ENCODE measurements around the gene CPA1. TPM values are rescaled to one million over a fixed set of nuclear protein-coding genes. Genes with fewer than 3 reads are reported as not detected.

CPA1 gene
- polyA plus RNA-seq, 1 experiment: 0.10 TPM

DNA sequence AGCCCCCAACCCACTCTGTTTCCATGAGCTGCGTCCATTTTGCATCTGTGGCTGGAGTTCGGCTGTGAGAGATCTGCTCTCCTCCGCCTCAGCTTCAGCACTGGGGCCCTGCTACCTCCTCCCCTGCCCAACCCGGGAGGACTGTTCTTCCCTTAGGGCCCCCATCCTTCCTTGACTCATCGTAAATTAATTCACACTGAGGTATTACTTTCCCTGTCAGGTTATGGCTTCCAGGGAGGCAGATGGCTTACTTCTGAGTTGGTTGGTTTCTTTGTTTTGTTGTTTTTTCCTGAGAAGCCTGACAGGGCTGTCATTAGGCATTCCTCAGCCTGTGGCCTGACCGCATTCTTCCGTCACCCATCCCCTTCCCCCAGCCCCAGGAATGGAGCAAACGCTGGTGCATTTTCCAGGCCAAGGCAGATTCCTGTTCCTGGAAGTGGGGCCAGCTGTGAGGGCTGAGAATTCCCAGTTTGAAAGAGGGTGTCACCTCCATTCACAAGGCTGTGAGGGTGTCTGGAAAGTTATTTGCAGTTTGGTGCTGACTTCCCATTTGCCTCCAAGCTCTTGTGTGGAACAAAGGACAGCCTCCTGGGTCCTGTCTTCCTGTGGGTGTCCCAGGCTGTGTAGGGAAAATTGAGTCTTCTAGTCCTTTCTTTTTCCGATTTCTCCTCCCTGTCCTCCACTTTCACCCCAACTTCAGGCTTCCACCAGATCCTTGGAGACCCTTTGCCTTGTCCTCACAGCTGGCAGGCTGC, 24.0 kb upstream of the CPA1 start:
- peak; percentile 96 for DNase-seq (ENCODE audit: low read depth)
- ChIA-PET CTCF (interaction anchor here (0.9 to 1.9 kb wide), 3 partner anchors 46 to 135 kb away, joined by 3 to 10 read pairs (median 3); partner anchors contain the start of gene MEST), POLR2A (interaction anchor here (1.5 kb wide), 1 partner anchor 44 kb away, joined by 3 read pairs; no protein-coding TSS in a partner anchor)
- TF ChIP-seq, protein P1, sequence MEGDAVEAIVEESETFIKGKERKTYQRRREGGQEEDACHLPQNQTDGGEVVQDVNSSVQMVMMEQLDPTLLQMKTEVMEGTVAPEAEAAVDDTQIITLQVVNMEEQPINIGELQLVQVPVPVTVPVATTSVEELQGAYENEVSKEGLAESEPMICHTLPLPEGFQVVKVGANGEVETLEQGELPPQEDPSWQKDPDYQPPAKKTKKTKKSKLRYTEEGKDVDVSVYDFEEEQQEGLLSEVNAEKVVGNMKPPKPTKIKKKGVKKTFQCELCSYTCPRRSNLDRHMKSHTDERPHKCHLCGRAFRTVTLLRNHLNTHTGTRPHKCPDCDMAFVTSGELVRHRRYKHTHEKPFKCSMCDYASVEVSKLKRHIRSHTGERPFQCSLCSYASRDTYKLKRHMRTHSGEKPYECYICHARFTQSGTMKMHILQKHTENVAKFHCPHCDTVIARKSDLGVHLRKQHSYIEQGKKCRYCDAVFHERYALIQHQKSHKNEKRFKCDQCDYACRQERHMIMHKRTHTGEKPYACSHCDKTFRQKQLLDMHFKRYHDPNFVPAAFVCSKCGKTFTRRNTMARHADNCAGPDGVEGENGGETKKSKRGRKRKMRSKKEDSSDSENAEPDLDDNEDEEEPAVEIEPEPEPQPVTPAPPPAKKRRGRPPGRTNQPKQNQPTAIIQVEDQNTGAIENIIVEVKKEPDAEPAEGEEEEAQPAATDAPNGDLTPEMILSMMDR (IDR thresholded peaks at IDR 0.05; ENCODE audit: insufficient read depth, low read depth, low read length): no peak
- no peaks in the 10 kb centered on the region for H3K36me3 ChIP-seq (ENCODE audit: control insufficient read depth, insufficient read depth, low read length)
- no peak overlapping the region for H3K4me3 ChIP-seq (ENCODE audit: low read depth, low read length)
- no peaks in the 10 kb centered on the region for H3K27me3 ChIP-seq (ENCODE audit: control insufficient read depth, insufficient read depth, low read length)

DNA sequence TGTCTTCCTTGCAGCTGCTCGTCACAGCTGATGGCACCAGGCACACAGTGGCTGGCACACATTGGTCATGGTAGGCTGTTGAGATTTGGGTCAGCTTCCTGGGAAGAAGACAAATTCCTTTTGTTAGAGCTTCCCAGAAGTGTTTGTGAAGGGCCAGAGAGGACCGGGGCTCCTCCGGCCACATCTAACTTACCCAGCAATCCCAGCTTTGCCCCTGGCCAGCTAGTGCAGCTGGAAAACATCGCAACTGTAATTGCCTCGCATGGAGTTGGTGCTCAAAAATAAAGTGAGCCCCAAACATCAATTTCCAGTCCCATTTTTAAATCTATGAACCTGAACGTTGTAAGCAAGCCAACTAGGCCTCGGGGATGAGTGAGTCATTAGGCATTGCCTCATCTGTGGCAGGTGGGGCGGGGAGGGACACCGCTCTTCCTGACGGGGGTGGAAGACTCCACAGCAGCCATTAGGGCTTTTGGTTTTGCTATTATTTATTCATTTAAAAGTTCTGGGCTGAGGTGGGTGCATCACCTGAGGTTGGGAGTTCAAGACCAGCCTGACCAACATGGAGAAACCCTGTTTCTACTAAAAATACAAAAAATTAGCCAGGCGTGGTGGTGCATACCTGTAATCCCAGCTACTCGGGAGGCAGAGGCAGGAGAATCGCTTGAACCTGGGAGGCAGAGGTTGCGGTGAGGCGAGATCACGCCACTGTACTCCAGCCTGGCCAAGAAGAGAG, 23.2 kb upstream of the CPA1 start:
- Histone ChIP-seq H3K36me3 (ENCODE audit: control insufficient read depth, insufficient read depth, low read length) (no peaks in the 10 kb centered on the region), H3K4me3 (ENCODE audit: low read depth, low read length) (no peak overlapping the region), H3K27me3 (ENCODE audit: control insufficient read depth, insufficient read depth, low read length) (no peaks in the 10 kb centered on the region)
- TF ChIP-seq, protein P1 (IDR thresholded peaks at IDR 0.05; ENCODE audit: insufficient read depth, low read depth, low read length): no peak
- POLR2A ChIA-PET: interaction anchor here (1.5 kb wide), 1 partner anchor 43 kb away, joined by 3 read pairs; no protein-coding TSS in a partner anchor
- CTCF ChIA-PET: interaction anchor here (0.6 to 1.9 kb wide), 5 partner anchors 11 to 135 kb away, joined by 3 to 10 read pairs (median 4); partner anchors contain the start of gene MEST
- no peak for DNase-seq (ENCODE audit: low read depth)

DNA sequence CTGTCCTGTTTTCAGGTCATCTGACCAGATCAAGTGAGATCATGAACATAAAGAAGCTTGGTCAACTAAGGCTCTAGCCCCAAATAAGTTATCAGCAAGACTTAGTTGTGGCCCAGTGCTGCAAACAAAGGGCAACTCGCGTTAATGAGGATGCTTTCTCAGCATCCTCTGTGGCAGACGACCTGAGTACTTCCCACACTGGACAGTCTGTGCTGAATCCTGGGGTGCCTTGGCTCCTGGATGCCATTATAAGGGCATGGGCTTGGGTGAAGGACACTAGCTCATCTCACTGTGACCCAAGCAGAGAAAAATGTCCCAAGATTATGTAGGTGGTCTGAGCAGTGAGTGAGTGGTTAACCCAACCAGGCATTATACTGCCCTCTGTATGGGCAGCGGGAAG, 21.8 kb upstream of the CPA1 start:
- no peak for DNase-seq (ENCODE audit: low read depth)
- TF ChIP-seq, protein P1 (IDR thresholded peaks at IDR 0.05; ENCODE audit: insufficient read depth, low read depth, low read length): no peak
- ChIA-PET CTCF (no interaction called here), POLR2A (no interaction called here)
- Histone ChIP-seq H3K36me3 (ENCODE audit: control insufficient read depth, insufficient read depth, low read length) (no peaks in the 10 kb centered on the region), H3K27me3 (ENCODE audit: control insufficient read depth, insufficient read depth, low read length) (no peaks in the 10 kb centered on the region), H3K4me3 (ENCODE audit: low read depth, low read length) (no peak overlapping the region)

DNA sequence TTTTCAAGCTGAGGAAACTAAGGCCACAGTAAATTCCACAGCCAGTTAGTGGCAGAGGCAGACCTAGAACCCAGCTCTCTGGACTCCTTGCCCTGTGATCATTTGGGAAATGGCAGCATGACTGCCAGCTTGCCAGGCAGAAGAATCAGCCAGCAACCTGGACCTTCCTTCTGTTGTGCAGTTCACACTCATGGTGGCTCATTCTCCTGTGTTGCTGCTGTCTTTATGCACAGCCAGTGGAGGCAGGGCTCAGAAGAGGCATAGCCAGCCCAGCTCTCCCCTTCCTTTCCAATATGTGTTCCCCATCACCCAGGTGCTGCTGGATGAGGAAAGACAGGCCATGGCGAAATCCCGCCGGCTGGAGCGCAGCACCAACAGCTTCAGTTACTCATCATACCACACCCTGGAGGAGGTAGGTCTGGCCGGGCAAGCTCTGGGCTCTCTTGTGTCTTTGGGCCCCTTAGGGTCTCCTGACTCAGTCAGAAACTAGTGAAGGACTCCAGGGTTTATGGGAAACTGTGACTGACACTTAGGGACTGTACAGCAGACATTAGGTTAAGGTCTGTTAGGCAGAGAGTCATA, 20.9 kb upstream of the CPA1 start:
- CTCF ChIA-PET: no interaction called here

More for the DNA sequence above, 20.9 kb upstream of the CPA1 start:
- Histone ChIP-seq H3K36me3 (ENCODE audit: control insufficient read depth, insufficient read depth, low read length) (no peaks in the 10 kb centered on the region), H3K27me3 (ENCODE audit: control insufficient read depth, insufficient read depth, low read length) (no peaks in the 10 kb centered on the region), H3K4me3 (ENCODE audit: low read depth, low read length) (no peak overlapping the region)
- TF ChIP-seq, protein P1 (IDR thresholded peaks at IDR 0.05; ENCODE audit: insufficient read depth, low read depth, low read length): no peak
- no peak for DNase-seq (ENCODE audit: low read depth)
- POLR2A ChIA-PET: no interaction called here

Data from BJ (cell line).